Measurements from ENCODE around the gene SLC24A4.

Gene SLC24A4
- 0 to 1.1 (median 0.08) reads per million in 4 donors for total RNA-seq

GRCh38 chr14:92323011-92323915 lies at the start of gene SLC24A4:
Gene SLC24A4 (plus strand): TSS chr14:92323165. CDS start chr14:92323831, 666 bp downstream.
- no peak for DNase-seq

GRCh38 chr14:92273166-92273565 lies 49.8 kb upstream of the SLC24A4 start:
- DNase-seq = no peak

GRCh38 chr14:92274055-92274454 lies 48.9 kb upstream of the SLC24A4 start:
- DNase-seq = no peak

GRCh38 chr14:92276074-92276473 lies 46.9 kb upstream of the SLC24A4 start:
- DNase-seq = no peak

- no peak for DNase-seq
Observed at GRCh38 chr14:92277031-92277430, 45.9 kb upstream of the SLC24A4 start.

- DNase-seq = peak in 1 of 5 donors; percentile 64
Observed at GRCh38 chr14:92280554-92281262, 42.3 kb upstream of the SLC24A4 start.

DNA sequence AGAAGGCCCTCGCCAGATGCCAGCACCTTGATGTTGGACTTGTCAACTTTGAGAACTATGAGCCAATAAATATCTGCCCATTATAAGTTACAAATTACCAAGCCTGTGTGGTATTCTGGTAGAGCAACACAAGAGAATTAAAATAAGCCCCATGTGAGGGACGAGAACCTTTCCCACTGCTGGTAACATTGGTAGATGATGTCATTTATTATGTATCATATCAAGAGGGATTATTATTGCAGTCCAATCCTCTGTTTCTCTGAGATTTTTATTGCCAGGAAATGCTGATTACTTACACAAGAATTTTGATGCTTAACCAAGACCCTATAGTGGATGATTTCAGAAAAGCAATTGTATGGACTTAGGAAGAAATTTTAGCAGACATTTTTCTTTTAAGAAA lies 40.3 kb upstream of the SLC24A4 start:
- no peak for DNase-seq

DNA sequence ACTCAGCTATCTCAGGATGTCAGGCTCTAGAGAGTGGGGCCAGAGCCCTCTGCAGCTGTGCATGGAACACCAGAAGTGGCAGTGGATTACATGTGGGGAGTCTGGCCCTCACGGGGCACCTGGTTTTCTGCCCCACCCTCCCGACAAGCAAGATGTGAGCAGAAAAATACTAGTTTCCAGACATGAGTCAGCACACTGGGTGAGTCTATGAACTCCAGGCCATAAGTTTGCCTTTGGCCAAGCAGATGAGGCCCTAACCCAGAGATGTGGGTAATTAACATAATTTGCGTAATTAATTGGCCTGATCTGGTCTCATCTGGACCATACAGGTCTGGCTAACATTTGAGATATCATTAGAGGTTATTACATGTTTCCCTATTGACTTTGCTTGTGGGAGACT lies 37.7 kb upstream of the SLC24A4 start:
- DNase-seq = no peak

GRCh38 chr14:92287987-92288386 lies 35.0 kb upstream of the SLC24A4 start:
- DNase-seq = no peak

- DNase-seq = no peak
Observed at GRCh38 chr14:92288994-92289660, 33.8 kb upstream of the SLC24A4 start.

DNA sequence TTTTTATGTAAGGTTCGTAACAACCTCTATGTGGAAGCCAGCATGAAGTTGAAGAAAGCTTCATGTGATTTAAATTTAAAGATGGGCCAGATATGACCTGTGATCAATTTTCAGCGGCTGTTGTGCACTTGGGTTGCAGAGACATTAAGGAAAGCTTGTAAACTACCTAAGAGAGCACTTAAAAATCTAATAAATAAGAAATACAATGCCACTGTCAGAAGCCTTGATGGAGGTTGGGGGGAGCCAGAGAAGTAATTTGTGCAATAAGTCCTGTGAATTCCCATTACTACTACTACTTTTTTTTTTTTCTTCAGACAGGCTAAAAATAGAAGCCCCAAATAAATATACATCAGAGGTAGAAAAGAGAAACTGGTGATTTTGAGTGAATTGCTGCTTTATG lies 30.3 kb upstream of the SLC24A4 start:
- no peak for DNase-seq

DNA sequence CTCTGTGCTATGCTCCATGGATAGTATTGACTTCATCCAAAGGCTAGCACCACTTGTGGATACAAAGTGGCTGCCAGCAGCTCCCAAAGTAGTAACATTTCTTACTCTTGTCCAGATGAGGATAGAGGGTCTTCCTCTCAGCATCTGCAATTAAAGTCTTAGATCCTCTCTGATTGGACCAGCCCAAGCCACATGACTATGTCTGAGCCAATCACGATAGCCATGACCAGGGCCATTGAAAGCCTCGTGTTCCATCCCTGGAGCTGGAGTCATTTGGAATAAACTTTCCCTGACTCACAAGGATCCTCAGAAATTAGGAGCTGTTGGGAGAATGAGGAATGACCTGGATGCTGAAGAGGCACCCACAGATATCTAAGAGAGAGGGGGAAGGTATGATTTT lies 28.5 kb upstream of the SLC24A4 start:
- no peak for DNase-seq

GRCh38 chr14:92297818-92298595 lies 25.0 kb upstream of the SLC24A4 start:
- no peak for DNase-seq

- DNase-seq = no peak
Observed at GRCh38 chr14:92302481-92302880, 20.5 kb upstream of the SLC24A4 start.

GRCh38 chr14:92308716-92309115 lies 14.2 kb upstream of the SLC24A4 start:
- no peak for DNase-seq

GRCh38 chr14:92309968-92310530 lies 12.9 kb upstream of the SLC24A4 start:
- no peak for DNase-seq

DNA sequence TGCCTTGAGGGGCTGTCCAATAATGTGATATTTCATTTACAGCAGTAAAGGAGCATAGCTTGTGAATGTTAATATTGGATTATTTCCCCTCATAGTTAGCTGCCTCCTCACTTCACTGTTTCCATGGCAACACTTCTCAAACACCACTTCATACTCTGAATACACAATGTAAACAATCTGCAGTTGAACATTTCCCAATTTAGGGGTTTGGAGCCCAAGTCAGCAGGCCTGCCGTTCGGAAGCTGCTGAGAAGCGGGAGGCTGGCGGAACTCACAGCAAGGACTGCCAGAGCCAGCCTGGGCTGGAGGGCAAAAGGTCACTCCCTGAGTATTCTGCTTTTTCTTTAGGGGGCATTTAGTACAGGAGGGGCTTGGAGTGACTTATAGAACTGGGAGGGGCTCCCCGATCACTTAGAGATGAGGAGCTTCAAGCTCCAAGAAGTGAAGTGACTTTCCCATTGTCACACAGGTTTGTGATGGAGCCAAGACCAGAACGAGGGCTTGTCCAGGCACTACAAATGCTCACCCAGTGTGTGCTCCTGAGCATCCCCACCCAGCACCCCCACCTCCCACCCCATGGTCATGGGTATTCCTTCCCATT lies 12.1 kb upstream of the SLC24A4 start:
- DNase-seq = no peak

DNA sequence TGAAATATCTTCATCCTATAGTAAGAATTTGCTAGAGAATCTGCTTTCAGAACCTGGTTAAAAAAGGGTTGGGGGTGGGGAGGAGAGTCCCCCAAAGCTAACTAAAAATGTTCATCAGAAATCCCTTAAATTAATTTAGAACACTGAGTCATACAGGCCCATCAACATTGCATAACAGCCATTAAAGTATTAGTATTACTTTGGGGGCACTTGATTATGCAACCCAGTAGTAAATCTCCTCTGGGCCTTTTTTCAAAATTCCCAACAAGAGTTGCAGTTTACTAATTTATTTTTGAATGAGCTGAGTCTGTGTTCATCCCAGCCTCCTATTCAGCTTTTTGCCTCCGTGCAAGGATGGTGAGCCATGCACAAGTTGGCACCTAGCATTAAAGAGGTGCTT lies 8.8 kb upstream of the SLC24A4 start:
- no peak for DNase-seq

DNA sequence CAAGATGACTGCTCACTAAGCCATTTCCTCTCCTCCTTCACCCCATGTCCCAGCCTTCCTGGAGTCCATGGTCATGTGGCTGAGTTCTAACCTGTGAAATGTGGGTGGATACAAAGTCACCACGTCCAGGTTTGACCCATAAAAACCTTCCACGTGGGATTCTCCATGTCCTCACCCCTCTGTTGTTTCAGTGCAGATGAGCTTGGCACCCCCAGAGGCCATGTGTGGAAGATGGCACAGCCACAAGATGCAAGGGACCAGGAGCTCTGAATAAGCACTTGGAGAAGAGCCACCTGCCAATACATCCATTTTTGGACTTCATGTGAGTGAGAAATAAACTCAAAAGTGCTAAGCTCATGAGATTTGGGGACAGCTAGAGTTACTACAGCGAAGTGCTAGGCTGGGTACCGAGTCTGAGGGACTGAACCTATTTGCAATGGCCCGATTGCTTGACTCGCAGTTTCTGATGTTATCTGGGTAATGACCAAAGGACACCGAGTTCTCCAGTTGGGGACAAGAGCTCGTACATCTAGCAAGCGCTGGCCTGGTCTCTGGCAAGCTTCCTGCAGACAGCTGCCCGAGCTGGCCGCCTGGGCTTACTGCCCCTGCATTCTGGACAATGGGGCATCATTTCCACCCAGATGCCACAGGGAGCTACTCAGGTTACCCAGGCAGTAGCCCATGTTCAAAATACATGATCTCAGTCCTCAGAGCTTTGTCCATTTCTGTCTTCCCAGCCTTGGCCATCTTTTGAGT lies 7.7 kb upstream of the SLC24A4 start:
- no peak for DNase-seq

GRCh38 chr14:92316176-92316575 lies 6.8 kb upstream of the SLC24A4 start:
- no peak for DNase-seq

DNA sequence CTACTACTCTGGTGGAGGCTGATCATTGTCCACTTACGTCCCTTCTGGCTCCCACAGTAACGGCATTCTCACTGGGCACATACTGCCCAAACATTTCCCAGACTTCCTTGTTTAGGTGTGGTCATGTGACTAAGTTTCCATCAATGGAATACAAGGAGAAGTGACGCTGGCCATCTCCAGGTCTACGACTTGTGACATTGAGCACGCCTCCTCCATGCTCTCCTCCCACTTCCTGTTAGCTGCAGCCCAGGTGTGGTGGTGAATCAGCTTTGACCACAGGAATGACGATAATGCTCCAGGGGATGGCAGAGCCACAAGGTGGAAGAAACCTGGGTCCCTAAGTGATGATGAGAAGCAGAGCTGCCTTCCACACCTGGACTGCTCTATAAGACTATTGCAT lies 6.0 kb upstream of the SLC24A4 start:
- no peak for DNase-seq
